Rectal smooth muscle tissue (tissue), 1 donor: ENCODE results near the gene DRD4.
"Not testable (repeated sequence)": the region's sequence is repeated elsewhere in the genome, so short reads cannot be mapped to it uniquely, and the experiment has no call there.

Experiments
- H3K27ac ChIP-seq: one replicate; pipeline ENCODE4 v1.7.0; 2013; ENCODE audit warnings: low read depth, low read length, inconsistent platforms
- H3K27me3 ChIP-seq: one replicate; pipeline ENCODE4 v1.7.0; 2013; ENCODE audit warnings: low read length; ENCODE audit not compliant: control insufficient read depth, insufficient read depth
- H3K36me3 ChIP-seq: one replicate; pipeline ENCODE4 v1.7.0; 2013; ENCODE audit warnings: low read length; ENCODE audit not compliant: control insufficient read depth, insufficient read depth
- H3K4me1 ChIP-seq: one replicate; pipeline ENCODE4 v1.7.0; 2013; ENCODE audit warnings: low read length; ENCODE audit not compliant: control insufficient read depth, insufficient read depth
- H3K4me3 ChIP-seq: one replicate; pipeline ENCODE4 v1.7.0; 2013; ENCODE audit warnings: low read length
- H3K9ac ChIP-seq: one replicate; pipeline ENCODE4 v1.7.0; 2013; ENCODE audit warnings: low read length

The DRD4 gene

GRCh38 chr11:643849-644738 lies 7.0 kb downstream of the DRD4 start:
- Histone ChIP-seq H3K4me1 (no peaks in the 10 kb centered on the region), H3K4me3 (no peak overlapping the region), H3K27me3 (peaks cover 6% of the 10 kb centered on the region), H3K9ac (no peak overlapping the region), H3K36me3 (peaks cover 2% of the 10 kb centered on the region), H3K27ac (no peak overlapping the region)

- Histone ChIP-seq H3K4me1 (no peaks in the 10 kb centered on the region), H3K36me3 (peaks cover 2% of the 10 kb centered on the region), H3K4me3 (no peak overlapping the region), H3K9ac (no peak overlapping the region), H3K27ac (no peak overlapping the region), H3K27me3 (peaks cover 2% of the 10 kb centered on the region)
Measured at GRCh38 chr11:645536-645935, 8.5 kb downstream of the DRD4 start.

- Histone ChIP-seq H3K27ac (no peak overlapping the region), H3K36me3 (peaks cover 2% of the 10 kb centered on the region)
Measured at GRCh38 chr11:646214-646613, 9.1 kb downstream of the DRD4 start.

GRCh38 chr11:647672-648158 lies 10.6 kb downstream of the DRD4 start:
- H3K27me3 ChIP-seq, H3K4me3 ChIP-seq, H3K4me1 ChIP-seq, H3K9ac ChIP-seq, H3K36me3 ChIP-seq, H3K27ac ChIP-seq: not testable (repeated sequence)

More at GRCh38 chr11:646214-646613, 9.1 kb downstream of the DRD4 start:
- H3K27me3 ChIP-seq = no peaks in the 10 kb centered on the region
- no peaks in the 10 kb centered on the region for H3K4me1 ChIP-seq
- H3K4me3 ChIP-seq = no peak overlapping the region
- H3K9ac ChIP-seq = no peak overlapping the region

- H3K27me3 ChIP-seq = no peaks in the 10 kb centered on the region
- H3K4me3 ChIP-seq = no peak overlapping the region
- no peak overlapping the region for H3K9ac ChIP-seq
- peaks cover 8% of the 10 kb centered on the region for H3K36me3 ChIP-seq
- H3K4me1 ChIP-seq = no peaks in the 10 kb centered on the region
- no peak overlapping the region for H3K27ac ChIP-seq
Measured at GRCh38 chr11:650482-650881, 13.4 kb downstream of the DRD4 start.

- not testable (repeated sequence) for H3K27ac ChIP-seq, H3K4me1 ChIP-seq, H3K9ac ChIP-seq, H3K36me3 ChIP-seq, H3K4me3 ChIP-seq, H3K27me3 ChIP-seq
Measured at GRCh38 chr11:653136-653535, 16.1 kb downstream of the DRD4 start.

- Histone ChIP-seq H3K9ac (no peak overlapping the region), H3K27ac (no peak overlapping the region), H3K4me1 (no peaks in the 10 kb centered on the region), H3K36me3 (peaks cover 8% of the 10 kb centered on the region), H3K4me3 (no peak overlapping the region), H3K27me3 (no peaks in the 10 kb centered on the region)
Measured at GRCh38 chr11:653837-654236, 16.8 kb downstream of the DRD4 start.

- H3K4me1 ChIP-seq, H3K36me3 ChIP-seq, H3K27me3 ChIP-seq, H3K9ac ChIP-seq, H3K4me3 ChIP-seq, H3K27ac ChIP-seq: not testable (repeated sequence)
Measured at GRCh38 chr11:654444-654843, 17.4 kb downstream of the DRD4 start.

- no peaks in the 10 kb centered on the region for H3K4me1 ChIP-seq
- no peak overlapping the region for H3K9ac ChIP-seq
- H3K36me3 ChIP-seq = peaks cover 8% of the 10 kb centered on the region
Measured at GRCh38 chr11:655036-655726, 18.1 kb downstream of the DRD4 start.

GRCh38 chr11:656426-656825 lies 19.4 kb downstream of the DRD4 start:
- Histone ChIP-seq H3K27ac (no peak overlapping the region), H3K27me3 (no peaks in the 10 kb centered on the region), H3K36me3 (peaks cover 8% of the 10 kb centered on the region), H3K4me3 (no peak overlapping the region), H3K9ac (no peak overlapping the region), H3K4me1 (no peaks in the 10 kb centered on the region)

More at GRCh38 chr11:655036-655726, 18.1 kb downstream of the DRD4 start:
- Histone ChIP-seq H3K27me3 (no peaks in the 10 kb centered on the region), H3K27ac (no peak overlapping the region), H3K4me3 (no peak overlapping the region)

GRCh38 chr11:656866-657265 lies 19.8 kb downstream of the DRD4 start:
- H3K4me3 ChIP-seq = no peak overlapping the region
- no peak overlapping the region for H3K27ac ChIP-seq
- H3K36me3 ChIP-seq = peaks cover 8% of the 10 kb centered on the region
- no peaks in the 10 kb centered on the region for H3K27me3 ChIP-seq
- no peak overlapping the region for H3K9ac ChIP-seq
- H3K4me1 ChIP-seq = no peaks in the 10 kb centered on the region

- no peaks in the 10 kb centered on the region for H3K4me1 ChIP-seq
Measured at GRCh38 chr11:657691-658126, 20.6 kb downstream of the DRD4 start.

More at GRCh38 chr11:657691-658126, 20.6 kb downstream of the DRD4 start:
- Histone ChIP-seq H3K27ac (no peak overlapping the region), H3K27me3 (no peaks in the 10 kb centered on the region), H3K36me3 (peaks cover 8% of the 10 kb centered on the region), H3K9ac (no peak overlapping the region), H3K4me3 (no peak overlapping the region)
